Measurements from ENCODE around the gene PCDH12.

Gene PCDH12

DNA sequence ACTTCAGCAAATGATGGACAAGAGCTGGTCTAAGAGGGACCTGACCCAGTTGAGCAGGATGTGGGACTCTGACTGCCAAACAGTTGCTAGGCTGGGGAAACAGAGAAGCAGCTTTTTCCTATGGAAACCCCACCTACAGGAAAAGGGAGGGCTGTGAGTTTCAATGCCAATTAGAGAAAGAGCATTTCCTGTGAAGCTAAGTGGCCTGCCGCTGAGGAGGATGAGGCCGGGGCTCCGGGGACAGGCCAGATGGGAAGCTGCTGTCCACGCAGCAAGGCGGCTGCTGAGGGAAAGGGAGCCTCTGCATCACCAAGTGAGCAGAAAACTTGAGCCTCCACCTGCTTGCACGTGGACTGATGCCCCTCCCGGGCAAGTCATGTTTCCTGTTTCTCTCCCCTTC lies at the start of gene PCDH12:
Gene PCDH12, minus strand, starts transcription at position 90 of the 400 bp plus-strand sequence. CDS start 351 bp downstream, outside the sequence.
- DNase-seq, result peak; percentile 23

DNA sequence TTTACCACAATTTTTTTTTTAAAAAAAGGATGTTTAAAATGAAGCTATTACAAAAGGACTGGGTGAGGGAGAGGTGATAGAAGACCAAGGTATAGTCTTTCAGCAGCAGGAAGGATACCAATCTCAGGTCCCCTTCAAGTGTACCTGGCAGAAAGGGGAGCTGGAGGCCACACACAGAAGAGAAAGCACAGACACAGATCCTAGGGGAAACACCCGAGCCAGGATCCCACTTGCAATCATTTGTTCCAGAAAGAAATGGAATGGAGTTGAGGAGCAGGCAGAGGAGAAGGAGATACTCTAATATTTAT lies 49.2 kb upstream of the PCDH12 start:
- no peak for DNase-seq

DNA sequence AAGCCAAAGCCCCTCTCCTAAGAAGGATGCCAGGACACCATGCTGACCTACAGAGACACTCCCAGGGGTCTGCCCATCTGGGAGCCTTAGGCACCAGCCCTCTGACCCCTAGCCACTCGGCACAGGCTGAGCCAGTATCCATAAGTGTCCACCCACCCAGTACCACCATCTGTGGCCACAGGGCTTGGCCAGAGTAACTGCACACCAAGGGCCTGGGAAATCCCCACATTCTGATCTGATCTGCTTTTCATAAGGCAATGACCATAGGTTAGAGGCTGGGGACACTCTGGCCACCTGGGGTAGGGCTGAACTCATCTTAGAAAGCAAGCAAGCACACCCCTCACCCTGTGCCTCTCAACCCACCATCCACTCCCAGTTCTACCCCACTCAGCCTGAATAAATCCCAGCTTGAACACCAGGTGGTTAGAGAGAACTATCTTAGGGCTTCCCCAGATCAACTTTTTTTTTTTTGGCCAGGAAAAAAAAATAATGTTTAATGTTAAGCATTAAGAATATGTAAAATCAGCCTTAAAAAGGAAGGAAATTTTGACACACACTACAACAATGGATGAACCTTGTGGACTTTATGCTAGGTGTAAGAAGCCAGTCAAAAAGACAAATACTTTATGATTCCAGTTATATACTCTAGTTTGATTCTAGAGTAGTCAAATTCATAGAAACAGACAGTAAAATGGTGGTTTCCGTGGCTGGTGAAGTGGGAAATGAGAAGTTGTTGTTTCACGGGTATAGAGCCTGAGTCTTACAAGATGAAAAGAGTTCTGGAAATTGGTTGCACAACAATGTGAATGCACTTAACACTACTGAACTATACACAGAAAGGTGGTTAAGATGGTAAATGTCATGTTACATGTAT lies 48.6 kb upstream of the PCDH12 start:
- DNase-seq, result peak; percentile 60

DNA sequence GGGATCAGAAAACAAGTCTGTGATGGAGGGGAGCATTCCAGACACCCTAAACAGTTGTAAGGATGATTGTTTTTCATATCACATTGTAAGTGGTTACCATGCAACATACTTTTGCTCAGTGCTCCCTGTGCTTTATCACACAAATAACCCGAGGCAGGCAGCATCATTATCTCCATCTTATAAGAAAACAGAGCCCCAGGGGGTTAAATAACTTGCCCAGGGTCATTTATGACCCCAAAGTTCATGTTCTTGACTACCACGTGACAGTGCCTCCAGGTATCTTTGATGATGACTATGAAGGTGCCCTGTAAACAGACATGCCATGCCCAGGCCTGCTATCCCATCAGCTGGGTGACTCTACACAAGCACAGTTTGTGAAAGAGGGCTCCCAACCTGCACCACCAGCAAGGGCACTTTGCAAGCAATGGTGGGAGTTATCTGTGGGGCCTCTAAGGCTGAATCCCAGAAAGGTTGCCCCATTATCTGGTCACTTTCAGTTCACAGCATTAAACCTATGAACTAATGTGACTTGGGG lies 45.3 kb upstream of the PCDH12 start:
- DNase-seq, result no peak

DNA sequence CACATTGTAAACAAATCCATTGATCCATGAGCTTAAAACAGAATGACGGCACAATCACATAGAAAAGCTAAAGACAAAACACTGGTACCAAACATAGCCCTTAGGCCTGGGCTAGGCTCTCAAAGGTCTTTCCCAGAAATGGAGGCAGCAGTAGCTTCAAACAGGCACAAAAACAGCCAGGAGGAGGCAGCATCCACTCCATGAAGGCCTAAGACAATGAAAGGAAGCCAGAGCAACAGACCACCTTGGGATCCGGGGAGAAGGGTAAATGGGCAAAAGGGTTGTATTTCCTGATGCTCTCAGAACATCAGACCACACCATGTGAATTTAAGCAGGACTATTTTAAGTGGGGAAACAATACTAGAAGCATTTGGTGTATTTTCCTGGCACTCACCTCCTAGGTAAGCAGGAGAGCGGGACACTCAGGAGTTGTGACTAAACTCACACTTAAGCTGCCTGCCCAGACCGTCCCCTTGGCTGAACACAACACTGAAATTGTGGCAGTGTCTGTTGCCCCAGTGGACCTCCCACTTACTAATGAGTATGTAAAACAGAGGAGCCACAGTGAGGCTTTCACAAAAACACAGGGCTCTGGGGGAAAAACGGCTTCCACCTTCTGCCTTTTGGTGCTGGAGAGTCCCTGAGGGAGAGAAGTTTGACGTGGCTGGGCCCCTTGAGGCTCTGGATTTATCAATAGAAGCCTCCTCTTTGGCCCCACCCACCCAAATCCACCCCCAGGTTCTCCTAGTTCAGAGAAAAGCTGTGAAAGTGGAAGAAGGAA lies 42.9 kb upstream of the PCDH12 start:
- DNase-seq, result no peak

DNA sequence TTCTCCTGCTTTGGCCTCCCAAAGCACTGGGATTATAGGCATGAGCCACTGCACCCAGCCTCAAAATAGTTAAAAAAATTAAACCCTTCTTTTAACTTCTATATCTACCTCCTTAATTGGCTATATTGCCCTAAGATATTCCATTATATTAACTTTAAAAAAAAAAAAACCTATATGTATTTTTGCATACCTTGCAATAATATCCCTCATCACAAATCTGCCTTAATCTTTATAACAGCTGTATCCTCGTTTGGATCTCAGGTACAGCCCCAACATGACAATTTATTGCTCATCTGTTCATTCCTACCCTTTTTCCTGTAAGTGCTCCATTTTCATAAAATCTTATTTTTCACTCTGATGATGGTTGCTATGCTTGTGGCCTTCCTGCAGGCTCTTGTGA lies 42.2 kb upstream of the PCDH12 start:
- no peak for DNase-seq

DNA sequence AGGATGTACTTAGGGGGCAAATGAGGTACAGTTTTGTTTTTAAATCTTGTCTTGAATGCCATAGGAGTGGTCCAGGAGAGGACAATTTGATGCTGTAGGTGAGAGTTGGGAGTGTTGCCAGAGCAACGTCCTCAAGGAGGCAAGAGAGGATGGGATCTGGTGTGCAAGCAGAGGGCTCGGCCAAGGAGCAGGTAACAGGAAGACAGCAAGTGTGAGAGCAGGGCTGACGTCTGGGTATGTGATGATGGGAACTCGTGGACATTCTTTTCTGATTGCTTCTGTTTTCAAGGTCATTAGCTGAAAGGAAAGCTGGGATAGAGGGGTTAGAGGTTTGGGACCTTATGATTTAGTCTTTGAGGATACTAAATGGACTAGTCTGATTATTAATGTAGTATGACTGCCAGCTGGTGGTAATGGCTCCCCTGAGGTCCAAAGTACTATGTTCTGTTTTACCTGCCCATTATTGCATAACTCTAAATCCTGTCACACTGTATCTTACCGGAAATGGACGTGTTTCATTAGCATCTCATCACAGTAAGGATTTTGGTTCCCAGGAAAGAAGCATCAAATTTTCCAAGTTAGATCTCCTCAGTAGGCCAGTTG lies 39.5 kb upstream of the PCDH12 start:
- DNase-seq, result no peak

DNA sequence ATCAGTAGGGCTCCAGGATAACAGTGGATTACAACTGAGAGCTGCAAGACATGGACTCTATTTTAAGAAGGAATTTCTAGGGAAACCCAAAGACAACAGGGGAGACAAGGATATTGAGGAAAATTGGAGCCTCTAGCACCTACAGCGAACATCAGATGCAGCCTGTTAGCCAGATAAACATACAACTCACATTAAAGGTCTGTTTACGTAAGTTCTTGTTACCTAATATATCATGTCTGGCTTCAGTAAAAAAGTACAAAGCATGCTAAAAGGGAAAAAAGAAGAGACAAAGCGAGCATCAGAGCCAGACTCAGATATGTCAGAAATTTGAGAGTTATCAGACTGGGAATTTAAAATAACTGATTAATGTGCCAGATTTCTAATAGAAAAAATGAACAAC lies 37.7 kb upstream of the PCDH12 start:
- no peak for DNase-seq

DNA sequence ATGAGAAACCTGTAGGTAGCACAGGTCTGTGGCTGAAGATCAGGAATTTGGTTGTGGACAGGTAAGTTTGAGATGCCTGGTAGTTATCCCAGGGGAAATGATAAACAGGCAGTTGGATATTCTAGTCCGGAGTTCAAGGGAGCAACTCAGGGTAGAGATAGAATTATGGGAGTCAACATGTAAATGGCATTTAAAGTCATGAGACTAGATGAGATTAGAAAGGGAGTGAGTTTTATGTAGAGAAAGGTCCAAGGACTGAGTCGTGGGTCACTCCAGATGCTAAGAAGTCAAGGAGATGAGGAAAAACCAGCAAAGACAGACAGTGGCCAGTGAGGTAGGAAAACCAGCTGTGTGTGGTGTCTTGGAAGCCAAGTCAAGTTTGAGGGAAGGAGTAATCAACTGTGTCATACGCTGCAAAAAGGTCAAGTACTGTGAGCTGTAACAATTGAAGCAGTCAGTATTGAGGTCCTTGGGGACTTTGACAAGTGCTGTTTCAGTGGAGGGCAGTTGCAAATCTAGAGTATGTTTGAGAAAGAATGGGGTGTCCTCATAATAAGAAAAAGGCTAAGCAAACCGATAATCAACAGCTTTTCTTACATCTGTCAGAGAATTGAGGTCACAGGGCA lies 36.6 kb upstream of the PCDH12 start:
- no peak for DNase-seq

DNA sequence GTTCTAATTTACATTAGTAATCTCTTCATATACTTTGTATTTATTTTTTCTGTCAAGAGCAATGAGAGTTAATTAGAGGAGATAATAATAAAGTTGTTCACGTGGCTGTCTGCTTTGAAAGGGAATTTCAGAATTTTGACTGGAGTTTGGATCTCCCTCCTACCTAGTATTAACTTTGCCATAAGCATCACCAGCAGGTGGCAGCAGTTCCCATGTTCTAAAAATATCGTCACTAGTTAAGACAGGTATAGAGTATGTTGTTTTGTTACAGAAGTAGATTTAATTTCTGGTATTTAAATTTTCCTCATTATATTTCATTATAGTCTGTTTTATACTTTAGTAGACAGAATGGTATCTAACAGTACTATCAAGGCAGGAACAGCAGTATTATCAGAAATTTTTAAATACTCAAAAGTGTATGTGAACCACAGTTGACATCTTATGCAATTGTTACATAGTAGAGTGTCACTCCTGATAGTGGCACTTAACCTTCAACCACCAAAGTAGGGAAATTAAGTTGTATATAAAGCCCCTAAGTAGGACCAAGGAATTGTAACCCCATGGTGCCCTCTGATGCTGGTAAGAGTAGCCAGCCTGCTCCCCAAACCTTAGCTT lies 34.5 kb upstream of the PCDH12 start:
- DNase-seq, result peak; percentile 75

DNA sequence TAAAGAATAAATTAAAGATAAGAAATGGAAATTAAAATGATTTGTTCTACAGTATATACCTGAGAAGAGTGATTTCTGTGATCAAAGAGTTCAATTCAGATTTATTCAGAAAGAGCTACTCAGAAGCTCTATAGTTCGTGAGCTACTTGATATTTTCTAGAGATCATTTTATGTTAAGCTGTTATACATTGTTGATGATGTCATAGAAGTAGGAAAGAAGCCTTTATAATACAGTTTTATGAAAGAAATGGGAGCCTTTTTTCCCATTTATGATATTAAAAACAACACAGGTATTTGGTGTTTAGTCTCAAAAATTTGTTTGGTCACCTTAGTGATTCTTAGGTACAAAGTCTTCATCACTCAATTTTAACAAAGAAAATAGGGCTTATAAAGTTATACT lies 31.7 kb upstream of the PCDH12 start:
- no peak for DNase-seq

DNA sequence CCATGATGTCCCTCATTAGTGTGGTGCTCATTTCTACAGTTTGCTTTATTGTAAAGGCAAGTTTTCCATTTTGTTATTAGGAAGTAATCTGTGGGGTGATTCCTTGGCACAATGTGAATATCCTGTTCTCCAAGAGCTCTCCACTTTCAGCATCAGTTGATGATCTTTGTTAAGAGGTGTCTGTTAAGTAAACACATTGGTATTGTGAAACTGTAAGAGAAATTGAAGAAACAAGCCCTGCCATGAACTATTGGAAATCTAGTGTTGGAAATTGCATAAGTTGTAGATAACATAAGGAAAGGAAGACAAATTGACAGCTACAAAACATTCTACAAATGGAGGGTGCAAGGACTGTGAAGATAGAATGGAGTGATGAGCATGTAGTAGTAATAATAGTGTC lies 28.1 kb upstream of the PCDH12 start:
- DNase-seq, result no peak

DNA sequence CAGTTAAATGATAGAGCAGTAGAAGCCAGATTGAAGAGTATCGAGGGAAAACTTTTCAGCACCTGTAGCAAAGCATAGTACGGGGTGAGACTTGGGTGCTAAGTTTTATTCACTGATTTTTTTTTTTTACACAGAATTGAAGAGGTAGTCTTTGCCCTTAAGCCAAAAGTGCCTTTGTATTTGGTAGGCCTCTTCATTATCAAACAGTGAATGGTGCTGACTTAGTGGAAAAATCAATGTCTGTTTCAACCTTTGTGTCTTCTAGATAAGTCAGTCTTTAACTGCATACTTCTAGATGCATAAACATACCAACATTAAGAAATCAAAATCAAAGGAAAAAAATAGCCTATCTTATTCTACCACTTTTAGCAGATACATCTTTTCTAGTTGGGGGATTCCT lies 24.6 kb upstream of the PCDH12 start:
- no peak for DNase-seq

DNA sequence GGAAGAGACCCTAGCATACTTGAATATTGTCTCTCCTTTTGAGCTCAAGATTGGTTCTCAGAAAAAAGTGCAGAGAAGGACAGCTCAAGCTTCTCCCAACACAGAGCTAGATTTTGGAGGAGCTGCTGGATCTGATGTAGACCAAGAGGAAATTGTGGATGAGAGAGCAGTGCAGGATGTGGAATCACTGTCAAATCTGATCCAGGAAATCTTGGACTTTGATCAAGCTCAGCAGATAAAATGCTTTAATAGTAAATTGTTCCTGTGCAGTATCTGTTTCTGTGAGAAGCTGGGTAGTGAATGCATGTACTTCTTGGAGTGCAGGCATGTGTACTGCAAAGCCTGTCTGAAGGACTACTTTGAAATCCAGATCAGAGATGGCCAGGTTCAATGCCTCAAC lies 20.4 kb upstream of the PCDH12 start:
- DNase-seq, result no peak

DNA sequence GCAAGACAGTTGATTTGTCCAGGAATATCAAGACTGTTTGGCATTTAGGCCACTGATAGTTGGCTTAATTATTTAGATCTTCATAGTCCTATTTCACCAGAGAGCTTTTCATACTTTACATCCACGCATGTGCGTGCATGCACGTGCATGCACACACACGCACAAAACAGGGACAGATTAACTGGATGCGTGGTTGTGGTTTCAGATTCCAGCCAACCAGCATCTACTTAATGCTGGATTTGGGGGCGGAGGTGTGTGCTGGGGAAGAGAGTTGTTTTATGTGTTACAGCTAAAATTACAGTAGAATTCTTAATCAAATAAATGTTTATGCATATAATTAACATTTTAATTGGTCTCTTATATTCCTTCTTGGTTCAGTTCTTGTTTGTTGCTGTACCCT lies 18.2 kb upstream of the PCDH12 start:
- DNase-seq, result no peak

DNA sequence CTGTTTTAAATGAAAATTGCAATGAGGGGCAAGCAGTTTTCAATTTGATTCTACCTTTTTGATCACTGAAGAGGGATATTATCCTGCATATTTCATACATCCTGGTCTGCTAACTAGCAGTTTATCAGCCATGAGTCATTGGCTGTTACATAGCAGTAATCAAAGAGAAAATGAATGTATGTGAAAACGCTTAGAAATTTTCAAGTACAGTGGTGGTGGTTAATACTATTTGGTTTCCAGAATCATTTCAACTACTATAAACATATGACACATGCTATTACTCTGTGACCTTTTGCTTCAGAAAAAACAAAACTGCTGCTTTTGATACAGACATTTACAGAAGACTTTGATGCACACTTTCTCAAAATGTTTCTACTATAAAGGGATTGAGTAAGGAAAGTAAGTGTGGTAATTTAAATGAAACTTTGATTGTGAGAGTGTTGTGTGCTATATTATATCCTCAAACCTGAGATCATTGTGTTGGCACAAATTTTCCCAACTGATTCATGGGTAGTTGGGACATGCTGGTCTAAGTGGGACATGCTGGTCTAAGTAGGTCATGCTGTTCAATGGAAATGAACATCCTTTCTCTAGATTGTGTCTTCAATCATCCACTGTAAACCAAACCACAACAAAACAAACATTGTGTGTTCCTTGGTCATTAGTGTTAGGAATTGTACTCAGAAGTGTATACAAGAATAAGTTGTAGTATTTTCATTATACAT lies 16.0 kb upstream of the PCDH12 start:
- DNase-seq, result peak; percentile 14

DNA sequence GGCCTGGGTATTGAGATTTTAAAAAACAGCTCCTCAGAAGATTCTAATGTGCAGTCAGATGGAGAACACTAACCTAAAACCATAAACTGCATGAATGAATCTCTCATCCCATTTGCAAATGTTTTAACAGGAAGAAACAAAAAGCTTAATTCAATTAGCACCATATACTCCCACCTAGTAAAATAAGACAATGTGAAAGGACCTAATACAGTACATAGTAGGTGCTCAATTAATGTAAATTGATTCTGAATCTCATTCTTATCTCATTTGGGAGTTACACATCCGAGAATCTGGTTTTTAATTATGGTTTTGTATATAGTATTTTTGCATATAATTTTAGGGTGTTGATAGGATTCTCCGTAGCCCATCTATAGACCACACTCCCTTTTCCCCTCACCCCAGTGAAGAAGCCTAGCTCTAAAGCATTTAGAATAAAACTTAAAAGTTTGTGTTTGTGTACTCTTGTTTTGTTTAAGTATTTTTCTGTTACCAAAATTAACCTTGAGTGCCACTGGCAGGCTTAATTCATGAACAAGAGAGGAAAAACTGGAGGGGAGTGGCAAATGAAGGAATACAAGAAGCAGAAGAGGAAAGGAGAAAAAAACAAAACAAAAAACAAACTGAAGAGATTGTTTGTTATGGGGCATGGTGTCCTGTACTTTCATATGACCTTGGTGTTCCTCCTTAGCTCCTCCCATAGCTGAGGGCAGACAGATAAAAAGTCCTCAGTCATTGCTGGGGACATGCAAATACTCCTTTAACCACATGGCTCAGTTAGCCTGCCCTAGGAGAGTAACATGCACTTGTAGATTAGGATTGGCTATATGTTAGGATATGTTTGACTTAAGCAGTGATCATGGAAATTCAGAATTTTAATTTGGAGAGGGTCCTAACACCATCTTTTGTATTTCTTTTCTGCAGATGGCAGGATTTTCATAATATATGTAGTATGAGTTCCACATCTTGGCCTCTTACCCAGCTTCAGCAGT lies 12.1 kb upstream of the PCDH12 start:
- peak; percentile 29 for DNase-seq

DNA sequence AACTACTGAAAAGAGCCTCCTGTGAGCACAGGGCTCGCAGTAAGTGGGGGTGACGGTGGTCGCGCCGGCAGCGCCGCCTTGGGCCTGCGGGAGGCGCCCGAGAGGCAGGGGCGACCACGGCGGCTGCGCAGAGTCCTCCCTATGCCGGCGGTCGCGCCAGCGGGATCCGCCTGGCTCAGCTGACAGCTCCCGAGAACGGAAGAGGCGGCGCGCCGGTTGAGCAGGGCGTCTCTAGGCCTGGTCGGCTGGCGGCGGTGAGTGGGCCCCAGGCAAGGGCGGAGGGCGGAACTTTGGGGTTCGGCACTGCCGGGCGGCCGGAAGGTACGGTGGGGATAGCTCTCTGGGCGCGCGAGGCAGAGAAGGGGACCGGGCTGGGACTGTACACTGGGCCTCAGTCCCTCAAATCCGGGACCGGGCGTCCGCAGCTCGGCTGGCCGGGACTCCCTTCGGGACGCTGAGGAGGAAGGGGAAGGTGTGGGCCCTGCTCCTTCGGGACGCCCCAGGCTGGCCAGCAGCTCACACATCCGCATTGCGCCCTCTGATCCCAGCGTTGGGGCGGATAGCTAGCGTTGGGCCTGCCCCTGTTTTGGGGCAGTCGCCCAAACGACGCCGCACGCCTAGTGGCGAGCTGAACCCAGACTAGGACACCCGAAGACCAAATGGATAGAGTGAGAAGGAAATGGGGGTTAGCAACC lies 11.1 kb upstream of the PCDH12 start, which contains the start of gene RNF14:
Gene RNF14, plus strand, starts transcription at position 192 of the 695 bp plus-strand sequence. CDS start 4,484 bp downstream, outside the sequence.
- DNase-seq, result peak; percentile 94

DNA sequence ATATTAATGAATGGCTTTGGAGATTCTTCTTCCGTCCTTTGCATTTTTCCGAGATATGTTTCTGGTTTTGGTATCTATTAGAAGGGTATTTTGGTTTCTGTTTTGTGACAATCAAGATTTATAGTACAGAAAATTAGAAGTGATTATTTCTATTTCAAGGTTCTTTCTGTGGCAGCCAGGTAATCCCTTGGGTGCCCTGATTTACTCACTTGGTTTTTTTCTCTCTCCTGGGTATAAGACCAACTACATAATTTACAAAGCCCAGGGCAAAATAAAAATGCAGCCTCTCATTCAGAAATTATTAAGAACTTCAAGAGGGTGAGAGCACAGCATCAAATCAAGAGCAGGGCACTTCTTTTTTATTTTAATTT lies 8.9 kb upstream of the PCDH12 start:
- no peak for DNase-seq
